ENCODE measurements around the gene ZNF547. TPM values are rescaled to one million over a fixed set of nuclear protein-coding genes. Genes with fewer than 3 reads are reported as not detected.

Gene ZNF547
- total and polyA plus RNA-seq, 2 donors (not counting 3 experiments of a cell fraction or from before 2014, with no cell fraction given): 1.9 to 2.7 TPM

GRCh38 chr19:57350877-57351805, 12.2 kb upstream of the ZNF547 start, which contains the start of gene ZNF304:
Gene ZNF304, plus strand, starts transcription at chr19:57351271. Its CDS starts 394 bp downstream, at chr19:57351665.
- Histone ChIP-seq H3K27ac (ENCODE audit: insufficient read depth, low read depth, low read length) (peak within 1 kb of the TSS; percentile 23), H3K9me1 (replicated peaks; ENCODE audit: control insufficient read depth, extremely low read depth, insufficient read depth, low read length) (no peaks in the 10 kb centered on the region), H4K20me1 (replicated peaks; ENCODE audit: control insufficient read depth, extremely low read depth, insufficient read depth, low read length) (no peaks in the 10 kb centered on the region), H2AFZ (ENCODE audit: low read depth, low read length) (peak within 1 kb of the TSS; percentile 97), H3K27me3 (ENCODE audit: control insufficient read depth in 2 of 2, insufficient read depth in 2 of 2, low read length in 2 of 2) (no peaks in the 10 kb centered on the region), H3K4me3 (replicated peaks in 1 of 3; ENCODE audit: insufficient read depth in 1 of 3, low read depth in 1 of 3, low read length in 3 of 3) (peak within 1 kb of the TSS; percentile 42 to 73 (median 64)), H3K9ac (replicated peaks; ENCODE audit: extremely low read depth, insufficient read depth, low read length) (peak within 1 kb of the TSS; percentile 67), H3K4me1 (ENCODE audit: control insufficient read depth, extremely low read depth, insufficient read depth, low read length) (peaks cover 8% of the 10 kb centered on the region), H3K9me3 (replicated peaks; ENCODE audit: control insufficient read depth, insufficient read depth, low read length) (no peaks in the 10 kb centered on the region), H3K4me2 (ENCODE audit: insufficient read depth, low read length) (peak within 1 kb of the TSS; percentile 46), H3K36me3 (ENCODE audit: control insufficient read depth in 2 of 2, extremely low read depth in 1 of 2, insufficient read depth in 2 of 2, low read length in 2 of 2) (peaks cover 2 to 18% of the 10 kb centered on the region in 2 experiments), H3K79me2 (ENCODE audit: control insufficient read depth, insufficient read depth, low read length) (peaks cover 11% of the 10 kb centered on the region)
- TSS peak; percentile 68 for BruUV-seq (replicated peaks)
- POLR2A ChIA-PET: interaction anchor here (0.6 to 1.2 kb wide), 2 partner anchors 12 to 38 kb away, joined by 3 read pairs; partner anchors contain the start of genes TRAPPC2B, ZNF547 and ZNF548
- TF ChIP-seq GATA2 (IDR thresholded peaks at IDR 0.05; ENCODE audit: insufficient read depth, insufficient read length, low read depth, low read length) (no peak), POLR2A (IDR thresholded peaks at IDR 0.05; ENCODE audit: low read depth, low read length) (peak; percentile 73), MAX (IDR thresholded peaks at IDR 0.05; ENCODE audit: insufficient read depth, insufficient read length) (peak; percentile 55), EZH2 (IDR thresholded peaks at IDR 0.05; ENCODE audit: borderline replicate concordance, low read depth, low read length, severe bottlenecking) (no peak), JUN (IDR thresholded peaks at IDR 0.05; ENCODE audit: borderline replicate concordance, insufficient read depth, insufficient read length, low read depth) (no peak), POLR2AphosphoS5 (IDR thresholded peaks at IDR 0.05; ENCODE audit: insufficient read depth, low read depth, low read length) (peak; percentile 48), FOS (IDR thresholded peaks at IDR 0.05; ENCODE audit: borderline replicate concordance, insufficient read depth, low read length) (no peak)
- intact Hi-C loops (cut with micrococcal nuclease): loop anchor here (1.0 to 5.0 kb wide), 4 partner anchors 12 to 109 kb away; partner anchors contain the start of genes TRAPPC2B, ZNF460, ZNF547 and ZNF548
- CTCF ChIA-PET: interaction anchor here (0.8 to 1.2 kb wide), 4 partner anchors 15 to 331 kb away, joined by 3 to 4 read pairs (median 3); partner anchors contain the start of genes ZNF548 and ZNF551
- FAIRE-seq (peak; percentile 99), DNase-seq (ENCODE audit: low read depth, low spot score) (peak; percentile 95)
- dilution Hi-C loops (cut with MboI; ENCODE audit: extremely low pct_ligation_motif_present, low sequenced_read_pairs): no loop called here

All from endothelial cell of umbilical vein (primary cell).